GM21723 (cell line): ENCODE data around the gene TEDC1.

Experiments
- ATAC-seq: cut with Tn5 transposase; IDR thresholded peaks from one replicate; pipeline ENCODE4 v1.9.1; 2021; ENCODE audit warnings: mild to moderate bottlenecking, moderate library complexity; ENCODE audit not compliant: unreplicated experiment

Gene TEDC1

DNA sequence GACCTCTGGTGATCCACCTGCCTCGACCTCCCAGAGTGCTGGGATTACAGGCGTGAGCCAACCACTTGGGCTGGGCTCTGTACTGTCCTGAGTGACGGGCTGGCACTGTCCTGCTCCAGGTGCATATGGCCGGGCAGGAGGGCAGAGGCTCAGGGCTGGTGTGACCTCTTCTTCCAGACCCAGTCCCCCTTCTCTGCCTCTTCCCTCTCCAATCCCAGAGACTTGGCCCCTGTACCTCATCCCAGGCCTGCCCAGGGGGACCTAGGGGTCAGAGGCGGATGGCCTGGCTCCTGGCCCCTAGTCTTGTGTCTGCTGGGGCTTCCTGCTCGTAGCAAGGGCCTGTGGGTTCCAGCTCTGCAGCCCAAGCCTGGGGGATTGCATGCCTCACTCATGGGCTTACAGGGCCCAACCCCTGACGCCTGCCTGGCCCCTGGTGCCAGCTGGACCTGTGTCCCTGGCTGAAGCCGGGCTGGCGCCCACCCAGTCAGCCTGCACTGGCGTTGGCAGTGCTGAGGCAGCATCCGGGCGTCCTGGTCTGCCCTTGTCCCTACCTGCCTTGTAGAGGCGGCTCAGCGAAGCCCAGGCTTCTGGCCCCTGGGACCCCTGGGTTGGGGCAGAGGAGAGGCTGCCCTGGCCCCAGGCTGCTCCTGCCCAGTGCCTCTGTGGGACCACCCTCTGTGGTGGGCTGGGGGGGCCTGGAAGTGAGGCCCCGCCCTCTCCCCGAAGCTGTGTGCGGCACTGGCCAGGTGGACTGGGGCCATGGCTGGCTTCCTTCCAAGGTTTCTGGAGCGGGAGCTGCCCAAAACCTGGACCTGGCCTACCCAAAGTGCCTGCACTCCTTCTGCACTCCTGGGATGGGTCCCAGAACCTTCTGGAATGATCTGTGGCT, 4.3 kb downstream of the TEDC1 start:
- ATAC-seq, result no peak

GRCh38 chr14:105495990-105496830, 5.2 kb downstream of the TEDC1 start:
- no peak for ATAC-seq

- no peak for ATAC-seq
These were observed 6.0 kb downstream of the TEDC1 start for GRCh38 chr14:105496831-105497591.

- ATAC-seq, result no peak
These were observed 6.8 kb downstream of the TEDC1 start for GRCh38 chr14:105497671-105498429.

GRCh38 chr14:105498430-105499255, 7.6 kb downstream of the TEDC1 start:
- no peak for ATAC-seq

DNA sequence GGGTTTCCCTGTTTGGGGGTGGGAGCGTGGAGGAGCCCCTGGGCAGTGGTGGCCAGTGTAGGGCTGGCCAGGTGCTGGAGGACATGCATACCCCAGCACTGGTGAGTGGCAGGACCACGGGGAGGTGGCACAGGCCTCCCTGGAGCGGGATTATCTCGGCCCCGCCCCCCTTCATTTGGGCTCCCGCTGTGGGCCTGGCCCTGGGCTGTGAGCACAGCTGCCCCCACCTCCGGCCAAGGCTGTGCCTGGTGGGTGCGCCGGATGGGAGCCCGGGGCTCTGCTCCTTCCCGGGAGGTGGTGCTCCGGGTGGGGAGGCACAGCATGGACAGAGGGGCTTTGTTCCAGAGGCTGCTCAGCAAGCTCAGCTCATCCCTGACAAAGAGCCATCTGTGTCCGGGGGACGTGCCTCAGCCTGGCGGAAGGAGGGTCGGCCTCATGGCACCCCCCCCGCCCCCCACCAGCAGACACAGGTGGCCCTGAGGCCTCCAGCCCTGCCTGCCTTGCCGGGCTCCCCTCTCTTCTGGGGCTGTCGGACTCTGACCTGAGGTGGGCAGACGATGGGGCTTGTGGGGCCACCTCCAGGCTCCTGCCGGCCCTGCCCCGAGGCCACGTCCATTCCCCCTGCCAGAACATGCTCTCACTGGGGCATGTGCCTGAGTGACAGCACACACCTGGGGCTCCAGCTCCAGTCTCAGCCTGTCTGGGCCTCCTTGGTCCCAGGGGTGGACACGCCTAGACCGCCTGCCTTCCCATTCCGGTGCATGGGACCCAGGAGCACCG, 8.4 kb downstream of the TEDC1 start:
- ATAC-seq, result no peak

GRCh38 chr14:105500036-105500725, 9.1 kb downstream of the TEDC1 start:
- ATAC-seq, result no peak

GRCh38 chr14:105500726-105501101, 9.7 kb downstream of the TEDC1 start:
- ATAC-seq, result no peak

GRCh38 chr14:105501504-105502291, 10.7 kb downstream of the TEDC1 start:
- ATAC-seq, result no peak

DNA sequence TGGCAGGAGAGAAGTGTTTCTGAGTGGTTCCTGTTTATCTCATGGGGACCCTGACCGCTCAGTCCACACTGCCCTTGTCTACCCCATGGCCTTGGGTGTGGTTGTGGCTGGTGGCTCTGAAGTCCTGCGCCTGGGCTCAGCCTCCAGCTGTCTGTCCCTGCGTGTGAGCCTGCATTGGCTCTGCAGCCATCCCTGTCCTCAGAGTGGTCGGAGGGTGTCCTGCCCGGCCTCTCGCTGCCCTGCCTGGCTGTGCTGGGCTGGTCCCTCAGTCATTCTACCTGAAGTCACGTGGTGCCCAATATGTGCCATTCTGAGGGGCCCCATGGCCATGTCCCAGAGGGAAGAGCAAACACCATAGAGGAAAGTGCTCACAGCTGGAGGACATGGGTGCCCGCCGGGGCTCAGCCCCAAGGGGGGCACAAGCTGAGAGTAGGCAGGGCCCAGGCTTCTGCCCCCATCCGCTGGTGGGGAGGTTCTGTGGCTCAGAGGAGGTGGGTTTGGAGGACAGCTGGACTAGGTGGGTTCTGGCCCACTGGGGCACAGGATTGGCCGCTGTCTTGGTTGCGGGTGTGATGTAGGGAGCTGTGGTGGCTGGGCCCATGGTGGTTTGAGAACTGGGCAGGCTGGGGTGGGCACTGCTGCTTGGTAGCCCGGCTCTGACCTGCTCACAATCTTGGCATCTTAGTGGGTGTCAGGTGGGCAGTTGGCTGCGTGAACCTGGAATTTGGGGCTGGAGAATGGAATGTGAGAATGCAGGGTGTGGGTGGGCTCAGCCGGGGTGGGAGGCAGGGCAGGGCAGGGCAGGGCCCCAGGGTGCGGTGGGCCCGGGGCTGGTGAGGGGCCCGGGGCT, 11.6 kb downstream of the TEDC1 start:
- no peak for ATAC-seq

DNA sequence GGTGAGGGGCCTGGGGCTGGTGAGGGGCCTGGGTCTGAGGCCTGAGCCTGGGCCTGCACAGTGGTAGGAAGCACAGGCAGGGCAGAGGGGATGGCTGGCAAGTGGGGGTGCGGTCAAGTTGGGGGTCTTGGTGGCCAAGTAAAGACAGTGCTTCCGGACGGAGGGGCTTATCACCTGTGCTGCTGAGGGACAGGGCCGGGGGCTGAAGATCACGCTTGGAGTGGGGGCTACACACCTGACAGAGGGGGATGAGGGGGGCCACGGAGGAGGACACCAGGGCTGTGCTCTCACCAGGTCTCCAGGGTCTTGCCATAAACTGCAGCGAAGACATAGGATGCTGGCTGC, 12.2 kb downstream of the TEDC1 start:
- ATAC-seq, result no peak

DNA sequence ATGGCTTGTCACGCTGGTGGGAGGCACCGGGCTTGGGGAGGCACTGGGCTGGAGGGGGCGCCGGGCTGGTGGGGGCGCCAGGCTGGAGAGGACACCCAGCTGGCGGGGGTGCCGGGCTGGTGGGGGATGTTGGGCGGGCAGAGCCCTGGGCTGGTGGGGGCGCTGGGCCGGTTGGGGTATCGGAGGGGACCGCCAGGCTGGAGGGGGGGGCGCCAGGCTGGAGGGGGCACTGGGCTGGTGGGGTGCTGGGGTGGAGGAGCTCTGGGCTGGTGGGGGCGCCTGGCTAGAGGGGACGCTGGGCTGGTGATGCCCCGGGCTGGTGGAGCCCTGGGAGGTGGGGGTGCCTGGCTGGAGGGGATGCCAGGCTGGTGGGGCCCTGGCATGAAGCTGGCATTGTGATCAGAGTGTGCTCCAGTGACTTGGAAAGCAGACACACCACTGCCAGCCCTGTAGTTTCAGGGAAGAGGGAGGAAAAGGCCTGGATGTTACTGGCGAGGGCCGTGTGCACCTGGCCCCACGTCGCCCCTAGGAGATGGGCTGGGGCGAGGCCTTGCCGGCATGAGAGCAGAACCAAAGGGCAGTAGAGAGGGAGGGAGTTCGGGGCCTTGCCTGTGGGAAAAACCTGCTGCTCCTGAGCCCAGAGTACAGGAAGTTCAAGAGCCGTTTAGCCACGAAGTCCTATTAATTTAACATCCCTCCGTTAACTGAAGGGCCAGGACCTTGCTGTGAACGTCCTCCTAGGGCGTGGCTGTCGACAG, 13.1 kb downstream of the TEDC1 start:
- ATAC-seq, result no peak

DNA sequence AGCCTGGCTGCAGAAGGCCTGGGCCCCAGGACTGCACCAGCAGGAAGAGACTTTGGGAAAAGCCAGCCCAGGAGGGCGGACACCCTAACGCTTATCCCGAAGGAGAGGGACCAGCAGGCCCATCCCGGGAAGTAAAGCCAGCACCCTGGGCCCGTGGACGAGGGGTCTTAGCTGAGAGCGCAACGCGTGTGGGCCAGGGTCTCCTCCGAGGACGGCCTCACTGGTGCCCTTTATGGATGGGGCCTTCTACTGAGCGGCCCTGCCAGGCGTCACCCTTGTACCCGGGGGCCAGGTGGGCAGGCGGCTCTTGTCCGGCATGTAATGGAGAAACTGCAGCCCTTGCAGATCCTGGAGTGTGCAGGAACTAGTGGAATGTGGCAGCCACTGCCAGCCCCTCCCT, 14.1 kb downstream of the TEDC1 start:
- no peak for ATAC-seq

DNA sequence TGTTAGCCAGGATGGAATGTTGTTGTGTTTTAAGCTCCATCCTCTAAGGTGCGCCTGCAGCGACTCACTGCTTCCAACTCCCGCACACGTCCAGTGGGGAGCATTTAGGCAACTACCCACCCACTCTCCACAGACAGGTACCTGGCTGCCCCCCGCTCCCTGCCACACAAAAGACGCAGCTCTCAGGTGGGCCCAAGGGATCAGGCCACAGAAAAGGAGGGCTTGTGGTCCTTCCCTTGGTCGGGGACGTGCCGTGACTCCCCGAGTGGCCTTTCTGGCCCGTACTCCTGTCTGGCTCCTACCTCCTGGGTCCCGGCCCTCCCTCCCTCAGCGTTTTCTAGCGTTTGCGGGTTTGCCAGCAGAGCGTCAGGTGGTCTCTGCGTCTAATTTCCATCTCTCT, 16.2 kb downstream of the TEDC1 start:
- no peak for ATAC-seq

GRCh38 chr14:105508069-105508468, 17.0 kb downstream of the TEDC1 start:
- no peak for ATAC-seq

GRCh38 chr14:105508601-105509000, 17.6 kb downstream of the TEDC1 start:
- no peak for ATAC-seq
